HS-27A (cell line): ENCODE data around the gene PRAMEF1.
"Not testable (repeated sequence)": the region's sequence is repeated elsewhere in the genome, so short reads cannot be mapped to it uniquely, and the experiment has no call there.

Source experiments
- DNase-seq: peaks from one replicate; pipeline ENCODE4 v3.0.0-alpha.2; 2012; ENCODE audit warnings: low read depth, missing footprints

PRAMEF1 gene, protein sequence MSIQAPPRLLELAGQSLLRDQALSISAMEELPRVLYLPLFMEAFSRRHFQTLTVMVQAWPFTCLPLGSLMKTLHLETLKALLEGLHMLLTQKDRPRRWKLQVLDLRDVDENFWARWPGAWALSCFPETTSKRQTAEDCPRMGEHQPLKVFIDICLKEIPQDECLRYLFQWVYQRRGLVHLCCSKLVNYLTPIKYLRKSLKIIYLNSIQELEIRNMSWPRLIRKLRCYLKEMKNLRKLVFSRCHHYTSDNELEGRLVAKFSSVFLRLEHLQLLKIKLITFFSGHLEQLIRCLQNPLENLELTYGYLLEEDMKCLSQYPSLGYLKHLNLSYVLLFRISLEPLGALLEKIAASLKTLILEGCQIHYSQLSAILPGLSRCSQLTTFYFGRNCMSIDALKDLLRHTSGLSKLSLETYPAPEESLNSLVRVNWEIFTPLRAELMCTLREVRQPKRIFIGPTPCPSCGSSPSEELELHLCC

DNA sequence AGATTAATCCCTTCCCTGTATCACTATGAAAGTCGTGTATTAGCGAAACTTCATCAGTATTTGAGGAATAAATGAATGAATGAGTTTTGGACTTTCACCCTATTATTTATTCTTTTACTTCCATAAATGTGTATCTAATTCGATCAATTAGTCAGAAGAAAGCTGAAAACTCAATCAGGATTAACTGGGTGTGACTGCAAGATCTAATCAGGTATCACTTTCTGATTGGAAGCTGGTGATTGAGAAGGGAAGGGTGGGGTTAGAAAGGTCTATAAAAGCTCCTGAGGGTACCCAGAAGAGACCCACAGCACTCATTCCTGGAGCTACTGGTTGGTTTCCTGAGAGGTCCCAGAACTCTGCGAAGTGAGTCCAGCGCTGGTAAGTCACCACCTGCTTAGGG is at the start of gene PRAMEF1:
Gene PRAMEF1, plus strand, starts transcription at position 301 of the 400 bp plus-strand sequence. CDS start 1,831 bp downstream, outside the sequence.
- not testable (repeated sequence) for DNase-seq

DNA sequence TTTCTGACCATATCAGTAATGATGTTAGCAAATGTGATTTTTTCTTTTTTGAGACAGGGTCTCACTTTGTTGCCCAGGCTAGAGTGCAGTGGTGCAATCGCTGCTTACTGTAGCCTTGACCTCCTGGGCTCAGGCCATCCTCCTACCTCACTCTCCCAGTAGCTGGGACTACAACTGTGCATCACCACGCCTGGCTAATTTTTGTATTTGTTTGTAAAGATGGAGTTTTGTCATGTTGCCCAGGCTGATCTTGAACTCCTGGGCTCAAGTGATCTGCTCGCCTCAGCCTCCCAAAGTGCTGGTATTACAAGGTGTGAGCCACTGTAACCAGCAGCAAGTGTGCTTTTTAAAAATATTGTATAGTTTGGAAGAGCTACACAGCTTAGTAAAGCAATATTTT is 49.3 kb upstream of the PRAMEF1 start:
- no peak for DNase-seq

DNA sequence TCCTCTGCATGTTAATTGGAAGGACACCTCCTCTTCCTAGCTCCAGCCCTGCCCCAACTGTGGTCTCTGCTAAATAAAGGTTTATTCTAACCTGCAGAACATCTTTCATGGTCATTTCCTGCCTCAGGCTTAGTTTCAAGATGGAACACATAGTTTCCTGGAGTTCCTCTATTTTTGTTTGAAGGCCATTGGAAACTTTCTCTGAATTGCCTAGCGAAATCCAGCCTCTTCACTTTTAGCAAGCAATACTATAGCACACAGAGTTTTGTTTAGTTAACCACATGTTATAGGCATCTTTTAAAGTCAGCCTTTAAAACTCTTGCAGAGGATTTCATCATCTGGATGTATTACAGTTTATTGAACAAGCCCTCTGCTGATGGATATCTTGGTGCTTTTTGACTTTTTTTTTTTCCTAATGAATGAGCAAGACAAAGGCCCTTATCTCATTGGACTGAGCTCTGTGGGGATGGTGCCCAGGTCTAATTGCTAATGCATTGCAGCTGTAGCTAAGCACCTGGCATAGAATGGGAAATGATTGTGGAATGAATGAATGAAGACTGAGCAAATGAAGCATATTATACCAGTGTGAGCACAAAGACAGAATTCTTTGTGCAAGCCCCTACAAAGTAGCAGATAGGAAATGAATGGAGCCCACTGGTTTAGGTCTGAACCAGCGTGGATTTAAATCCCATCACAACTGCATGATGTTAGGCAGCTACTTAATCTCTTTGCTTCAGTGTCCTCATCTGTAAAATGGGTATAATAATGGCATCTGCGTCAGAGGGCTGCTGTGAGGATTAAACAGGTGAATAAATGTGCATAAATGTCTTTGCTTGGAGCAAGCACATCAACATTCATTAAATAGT is 45.8 kb upstream of the PRAMEF1 start:
- no peak for DNase-seq

DNA sequence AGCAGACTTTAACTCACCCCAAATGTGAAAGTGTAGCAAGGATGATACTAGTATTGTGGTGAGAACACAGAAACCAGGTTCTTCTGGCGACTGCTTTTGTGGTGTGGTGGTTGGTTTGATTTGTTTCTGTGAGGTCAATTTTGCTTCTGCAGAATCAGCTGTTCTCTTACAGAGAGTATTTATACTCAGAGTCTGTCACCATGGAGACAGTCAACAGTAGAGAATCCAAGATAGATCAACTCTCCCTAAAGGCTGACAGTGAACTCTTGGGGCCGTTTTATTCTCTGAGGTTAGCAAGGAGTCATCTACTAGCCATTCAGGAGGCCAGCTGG is 45.2 kb upstream of the PRAMEF1 start, which contains the start of gene CFAP107:
Gene CFAP107, plus strand, starts transcription at position 209 of the 332 bp plus-strand sequence. CDS start 231 bp downstream, outside the sequence.
- no peak for DNase-seq

DNA sequence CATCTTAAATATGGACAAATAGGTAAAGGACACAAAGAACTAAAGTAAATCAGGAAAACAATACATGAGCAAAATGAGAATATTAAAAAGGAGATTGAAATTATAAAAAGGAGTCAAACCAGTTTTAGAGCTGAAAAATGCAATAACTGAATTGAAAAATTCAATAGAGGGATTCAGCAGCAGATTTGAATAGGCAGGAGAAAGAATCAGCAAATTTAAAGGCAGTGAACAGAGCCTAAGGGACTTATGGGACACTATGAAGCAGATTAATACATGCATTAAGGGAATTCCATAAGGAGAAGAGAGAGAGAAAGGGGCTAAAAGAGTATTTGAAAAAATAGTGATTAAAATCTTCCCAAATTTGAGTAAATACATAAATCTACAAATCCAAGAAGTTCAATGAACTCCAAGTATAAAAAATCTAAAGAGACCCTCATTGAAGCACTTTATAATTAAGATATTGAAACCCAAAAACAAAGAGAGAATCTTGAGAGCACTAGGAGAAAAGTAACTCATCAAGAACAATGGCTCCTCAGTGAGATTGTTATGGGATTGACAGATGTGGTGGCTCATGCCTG is 42.3 kb upstream of the PRAMEF1 start:
- DNase-seq, result no peak

DNA sequence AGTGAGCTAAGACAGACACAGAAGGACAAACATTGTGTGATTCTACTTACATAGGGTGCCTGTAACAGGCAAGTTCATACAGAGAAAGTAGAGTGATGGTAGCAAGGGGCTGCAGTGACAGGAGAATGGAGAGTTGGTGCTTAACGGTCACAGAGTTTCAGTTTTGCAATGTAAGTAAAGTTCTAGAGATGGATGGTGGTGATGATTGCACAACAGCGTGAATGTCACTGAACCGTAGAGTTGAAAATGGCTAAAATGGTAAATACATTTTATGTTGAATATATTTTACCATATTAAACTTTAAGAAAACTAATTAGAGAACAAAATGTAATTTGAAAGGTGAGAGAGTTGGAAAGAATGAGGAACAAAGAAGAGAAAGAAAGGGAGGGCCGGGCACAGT is 36.5 kb upstream of the PRAMEF1 start:
- no peak for DNase-seq

DNA sequence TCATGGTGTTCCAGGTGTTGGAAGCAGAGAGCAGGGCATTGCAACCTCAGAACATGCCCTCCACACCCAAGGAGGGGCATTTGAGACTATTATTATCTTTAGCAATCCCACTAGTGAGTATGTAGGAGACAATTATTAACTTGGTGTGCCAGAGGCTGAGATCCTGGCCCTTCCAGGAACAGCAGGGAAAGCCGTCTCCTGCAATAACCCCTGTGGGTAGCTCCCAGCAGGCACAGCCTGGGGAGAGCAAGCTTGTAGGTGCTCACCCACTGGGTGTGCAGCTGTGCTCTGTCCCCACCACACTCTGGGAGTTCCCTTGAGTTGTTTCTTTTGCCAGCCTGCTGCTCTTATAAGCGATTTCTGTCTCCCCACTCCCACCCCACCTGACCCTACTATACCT is 34.9 kb upstream of the PRAMEF1 start:
- no peak for DNase-seq

DNA sequence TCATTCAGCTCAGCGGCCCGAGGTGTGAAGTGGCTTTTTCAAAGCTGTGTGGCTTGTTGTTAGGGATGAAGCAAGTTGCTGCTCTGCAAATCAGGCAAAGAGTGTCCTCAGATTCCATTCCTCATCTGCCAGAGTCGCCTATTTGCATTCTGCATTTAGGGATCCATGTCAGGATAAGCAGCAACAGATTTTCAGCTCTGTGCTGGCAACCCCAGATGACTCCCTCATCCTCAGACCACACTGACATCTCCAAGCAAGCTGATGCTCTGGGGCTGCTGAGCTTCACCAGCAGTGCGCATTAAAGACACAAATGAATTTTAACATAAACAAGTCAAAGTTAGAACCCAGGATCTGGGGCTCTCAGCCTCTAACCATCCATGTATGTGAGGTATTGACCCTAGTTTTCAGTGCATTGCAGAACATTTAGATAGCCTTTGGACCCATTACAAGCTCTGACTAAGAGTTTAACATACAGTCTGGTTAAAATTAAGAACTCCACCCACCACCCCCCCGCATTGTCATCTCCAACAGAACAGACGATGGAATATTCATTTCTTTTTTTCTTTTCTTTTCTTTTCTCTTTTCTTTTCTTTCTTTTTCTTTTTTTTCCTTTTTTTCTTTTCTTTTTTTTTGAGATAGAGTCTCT is 34.3 kb upstream of the PRAMEF1 start:
- no peak for DNase-seq

DNA sequence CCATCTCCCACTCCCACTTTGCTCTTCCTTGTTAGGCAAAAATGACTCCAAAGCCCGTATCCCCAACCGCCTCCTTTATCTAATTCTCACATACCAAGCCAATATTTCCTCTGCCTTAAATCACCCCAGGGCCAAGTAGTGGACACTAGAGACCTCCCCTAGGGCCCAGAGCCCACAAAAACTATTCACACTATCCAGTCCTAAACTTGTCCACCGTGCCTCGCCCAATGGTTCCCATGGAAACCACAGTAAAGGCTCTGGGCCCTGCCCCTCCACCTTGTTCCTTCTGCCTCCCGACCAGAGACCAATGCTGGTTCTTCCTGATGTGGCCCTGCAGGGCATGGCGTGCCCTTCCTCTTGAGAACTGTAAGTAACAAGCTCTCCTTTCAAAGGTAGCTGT is 33.4 kb upstream of the PRAMEF1 start:
- DNase-seq, result no peak

DNA sequence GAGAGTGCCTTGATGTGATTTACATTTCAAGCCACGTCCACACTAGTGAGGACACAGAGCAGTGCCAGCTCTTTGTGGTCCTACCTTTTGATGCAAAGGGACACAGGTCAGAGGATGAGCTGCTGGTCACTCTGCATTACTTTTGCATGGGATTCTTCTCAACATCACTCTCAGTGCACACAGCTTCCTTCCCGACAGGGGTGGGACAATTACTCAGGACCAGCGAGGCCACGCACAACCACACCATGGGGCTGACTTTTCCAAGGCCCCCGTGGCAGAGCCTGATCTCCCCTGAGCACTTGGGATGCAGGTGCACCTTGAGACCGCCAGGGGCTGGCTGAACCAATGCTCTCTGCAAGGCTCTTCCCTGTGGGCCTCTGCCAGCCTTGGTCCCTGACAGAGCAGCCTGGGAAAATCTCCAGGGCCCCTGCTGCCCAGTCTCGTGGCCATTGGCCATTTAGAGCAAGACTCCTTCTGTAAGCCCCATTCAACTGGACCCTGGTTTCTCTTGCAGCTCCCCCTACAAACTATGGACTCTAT is 30.9 kb upstream of the PRAMEF1 start:
- DNase-seq, result no peak

DNA sequence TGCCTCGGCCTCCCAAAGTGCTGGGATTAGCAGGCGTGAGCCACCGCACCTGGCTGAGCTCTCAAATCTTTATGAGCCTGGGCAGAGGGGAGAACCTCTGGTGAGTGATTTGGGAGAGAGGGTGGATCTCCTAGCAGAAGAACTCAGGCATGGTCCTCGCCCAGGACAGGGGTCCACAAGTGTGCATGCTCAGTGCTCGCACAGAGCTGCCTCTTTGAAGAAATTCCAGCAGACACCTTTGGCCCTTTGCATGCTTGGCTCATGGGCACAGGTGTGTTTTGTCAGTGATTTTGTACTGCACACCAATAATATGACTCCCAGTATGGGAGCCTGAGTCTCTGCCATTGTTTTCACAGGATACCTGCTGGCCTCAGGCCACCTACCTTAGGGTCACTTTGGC is 29.4 kb upstream of the PRAMEF1 start:
- DNase-seq, result no peak

DNA sequence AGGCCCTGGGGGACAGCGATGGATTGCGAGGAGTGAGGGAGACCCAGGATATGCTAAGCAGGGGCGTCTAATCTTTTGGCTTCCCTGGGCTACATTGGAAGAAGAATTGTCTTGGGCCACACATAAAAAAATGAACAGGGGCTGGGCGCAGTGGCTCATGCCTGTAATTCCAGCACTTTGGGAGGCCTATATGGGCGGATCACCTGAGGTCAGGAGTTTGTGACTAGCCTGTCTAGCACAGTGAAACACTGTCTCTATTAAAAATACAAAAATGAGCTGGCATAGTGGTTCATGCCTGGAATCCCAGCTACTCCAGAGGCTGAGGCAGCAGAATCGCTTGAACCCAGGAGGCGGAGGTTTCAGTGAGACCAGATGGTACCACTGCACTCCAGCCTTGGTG is 28.4 kb upstream of the PRAMEF1 start:
- no peak for DNase-seq

DNA sequence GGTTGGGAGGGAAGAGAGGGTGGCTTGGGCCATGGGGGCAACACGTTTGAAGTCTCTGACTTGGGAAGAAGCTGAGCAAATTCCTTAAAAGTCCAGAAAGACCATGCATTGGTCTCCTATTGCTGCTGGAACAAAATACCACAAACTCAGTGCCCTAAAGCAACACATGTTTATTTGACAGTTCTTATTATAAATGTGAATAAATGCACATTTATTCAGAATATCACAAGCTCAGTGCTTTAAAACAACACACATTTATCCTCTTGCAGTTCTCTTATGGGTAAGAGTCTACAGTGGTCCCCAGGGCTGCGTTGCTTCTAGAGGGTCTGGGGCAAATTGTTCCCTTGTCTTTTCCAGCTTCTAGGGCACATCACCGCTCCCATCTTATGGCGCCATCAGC is 27.7 kb upstream of the PRAMEF1 start:
- DNase-seq, result no peak

DNA sequence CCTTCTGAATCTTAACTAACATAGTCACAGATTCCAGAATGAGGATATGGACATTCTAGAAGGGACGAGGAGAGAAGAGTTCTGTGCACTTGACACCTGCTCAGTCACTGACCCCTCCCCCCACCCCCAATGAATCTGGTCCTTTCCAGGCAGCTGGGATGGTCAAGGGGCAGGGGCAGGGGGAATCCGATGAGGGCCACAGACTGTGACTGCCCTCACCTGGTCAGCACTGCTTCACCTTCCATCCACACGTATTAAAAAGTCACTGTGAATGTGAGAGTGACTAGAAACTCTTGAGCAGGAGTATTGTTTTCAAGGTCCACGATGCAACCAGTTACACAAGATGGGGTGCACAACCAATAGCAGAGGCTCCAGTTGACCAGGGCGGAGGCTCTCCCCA is 27.2 kb upstream of the PRAMEF1 start:
- no peak for DNase-seq

DNA sequence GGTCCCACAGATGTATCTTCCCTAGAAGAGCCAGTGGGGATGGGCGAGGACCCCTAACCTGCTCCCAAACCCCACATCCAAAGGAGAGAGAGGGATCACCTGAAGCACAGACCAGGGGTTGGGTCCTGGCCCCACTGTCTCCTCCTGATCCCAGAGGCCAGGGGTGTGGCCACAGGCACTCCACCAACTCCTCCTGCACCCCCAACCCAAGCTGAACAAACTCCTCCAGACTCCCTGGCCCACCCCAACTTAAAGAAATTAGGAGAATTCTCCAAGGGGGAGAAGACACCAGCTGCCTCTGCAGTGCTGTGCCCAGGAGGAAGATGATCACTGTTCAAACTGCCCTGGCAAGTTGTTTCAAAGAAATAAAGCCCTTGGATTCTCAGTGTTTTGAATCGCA is 22.2 kb upstream of the PRAMEF1 start:
- DNase-seq, result no peak

DNA sequence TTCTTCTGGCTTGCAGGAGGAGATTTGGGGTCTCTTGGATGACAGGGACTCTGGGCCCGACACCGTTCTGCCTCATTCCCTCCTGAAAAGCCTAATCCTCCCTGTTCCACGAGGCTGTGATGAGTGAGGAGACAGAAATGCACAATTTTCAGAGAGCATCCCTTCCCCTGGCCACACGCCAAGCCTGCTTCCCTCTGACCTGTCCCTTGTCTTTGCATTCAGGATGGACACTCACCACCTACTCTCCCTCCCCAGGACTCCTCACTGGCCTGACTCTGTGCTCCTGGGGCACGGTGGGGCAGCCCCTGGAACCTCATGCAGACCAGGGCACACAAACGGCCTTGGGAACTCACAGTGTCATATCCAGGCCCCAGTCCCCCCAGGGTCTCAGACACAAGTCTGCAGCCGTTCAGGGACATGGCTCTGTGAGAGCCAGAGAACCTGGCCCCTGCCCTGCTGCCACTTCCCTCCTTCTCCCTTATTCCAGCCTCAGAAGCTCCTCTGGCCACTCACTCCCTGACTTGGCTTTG is 21.2 kb upstream of the PRAMEF1 start:
- DNase-seq, result no peak

DNA sequence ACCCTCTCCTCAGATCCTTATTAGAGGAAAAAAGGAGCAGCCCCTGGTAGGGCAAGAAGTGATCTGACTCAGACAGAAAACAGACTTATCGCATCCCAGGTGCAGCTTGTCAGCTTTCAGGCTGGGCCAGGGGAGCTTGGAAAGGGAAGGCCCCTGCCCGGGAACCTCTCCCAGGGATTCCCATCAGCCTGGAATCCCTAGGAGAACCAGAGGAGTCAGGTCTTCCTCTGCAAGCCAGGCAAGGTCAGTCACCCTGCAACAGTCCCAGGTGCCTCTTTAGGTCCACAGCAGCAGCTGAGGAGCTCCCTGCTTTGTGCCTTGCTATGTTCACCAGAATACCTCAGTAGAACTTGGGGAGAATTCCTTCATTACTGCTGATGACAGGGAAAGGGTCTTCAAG is 20.6 kb upstream of the PRAMEF1 start:
- DNase-seq, result no peak

DNA sequence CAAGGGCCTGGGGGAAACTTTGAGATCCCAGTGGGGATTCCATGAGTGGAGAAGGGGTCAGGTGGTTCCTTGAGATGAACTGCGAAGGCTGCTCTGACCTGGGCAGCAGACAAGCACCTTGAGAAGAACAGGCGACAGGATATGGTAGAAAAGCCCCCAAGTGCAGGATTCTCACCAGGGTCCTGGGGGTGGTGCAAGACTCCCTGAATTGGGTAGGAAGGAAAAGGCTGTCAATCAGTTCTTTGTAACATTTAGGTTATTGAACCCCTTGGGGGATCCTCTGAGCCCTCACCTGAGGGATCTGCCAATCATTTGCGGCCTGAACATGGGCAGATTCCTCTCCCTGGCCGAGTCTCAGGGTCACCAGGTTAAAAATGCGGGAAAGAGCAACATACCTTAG is 20.0 kb upstream of the PRAMEF1 start:
- DNase-seq, result no peak

DNA sequence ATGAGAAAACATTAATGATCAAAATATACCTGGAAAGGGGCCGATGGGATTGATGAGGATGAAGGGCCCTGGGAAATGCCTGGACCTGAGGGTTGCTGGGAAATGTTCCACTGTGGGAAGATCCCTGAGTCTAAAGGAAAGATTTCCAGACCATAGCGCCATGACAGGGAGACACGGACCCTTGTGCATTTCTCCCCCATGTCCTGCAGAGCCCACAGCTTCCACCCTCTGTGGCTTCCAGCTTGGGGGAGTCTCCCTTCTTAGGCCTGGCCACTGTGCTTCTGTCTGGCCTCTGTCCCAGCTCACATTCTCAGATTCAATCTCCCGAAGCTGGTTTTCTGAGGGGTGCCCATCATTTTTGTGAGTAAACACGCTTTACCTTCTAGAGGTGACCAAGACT is 18.7 kb upstream of the PRAMEF1 start:
- DNase-seq, result no peak

DNA sequence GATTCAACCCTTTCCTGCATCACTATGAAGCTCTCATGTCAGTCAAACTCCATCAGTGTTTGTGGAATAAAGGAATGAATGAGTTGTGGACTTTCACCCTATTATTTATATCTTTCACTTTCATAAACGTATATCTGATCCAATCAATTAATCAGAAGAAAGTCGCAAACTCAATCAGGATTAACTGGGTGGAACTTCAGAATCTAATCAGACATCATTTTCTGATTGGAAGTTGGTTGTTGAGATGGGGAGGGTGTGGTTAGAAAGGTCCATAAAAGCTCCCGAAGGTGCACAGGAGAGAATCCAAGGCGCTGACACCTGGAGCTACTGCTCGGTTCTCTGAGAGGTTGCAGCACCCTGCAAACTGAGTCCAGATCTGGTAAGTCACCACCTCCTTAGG is 17.8 kb upstream of the PRAMEF1 start, which contains the start of gene PRAMEF12:
Gene PRAMEF12, plus strand, starts transcription at position 301 of the 400 bp plus-strand sequence. CDS start 1,130 bp downstream, outside the sequence.
- DNase-seq, result no peak

DNA sequence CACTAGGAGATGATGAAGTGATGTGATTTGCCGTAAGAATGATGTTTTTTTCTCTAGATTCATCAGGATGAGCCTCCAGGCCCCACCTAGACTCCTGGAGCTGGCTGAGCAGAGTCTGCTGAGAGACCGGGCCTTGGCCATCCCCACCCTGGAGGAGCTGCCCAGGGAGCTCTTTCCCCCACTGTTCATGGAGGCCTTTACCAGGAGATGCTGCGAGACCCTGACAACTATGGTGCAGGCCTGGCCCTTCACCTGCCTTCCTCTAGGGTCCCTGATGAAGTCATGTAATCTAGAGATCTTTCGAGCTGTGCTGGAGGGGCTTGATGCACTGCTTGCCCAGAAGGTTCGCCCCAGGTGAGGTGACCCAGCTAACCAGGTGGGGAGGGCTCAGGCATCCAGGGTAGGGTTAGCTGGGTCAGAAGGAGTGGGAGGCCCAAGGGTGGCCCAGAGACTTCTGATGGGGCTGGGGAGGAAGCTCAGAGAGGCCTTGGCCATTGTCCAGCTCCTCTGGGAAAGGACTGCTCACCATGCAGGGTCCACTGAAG is 16.3 kb upstream of the PRAMEF1 start:
- no peak for DNase-seq
